Loucy (cell line): Measurements from ENCODE around the gene ANAPC2.

ENCODE experiments used
- EZH2phosphoT487 ChIP-seq: fragments of 200-600 bp; IDR thresholded peaks from 2 replicates; pipeline ENCODE4 v1.6.1; 2018; ENCODE audit warnings: antibody characterized with exemption, mild to moderate bottlenecking, moderate library complexity, borderline replicate concordance
- TF ChIP-seq, protein P1 (sequence below): fragments of 200-600 bp; sonication (generic); conservative IDR thresholded peaks from 2 replicates; pipeline ENCODE4 v1.5.1; 2014; ENCODE audit warnings: mild to moderate bottlenecking, antibody characterized with exemption, low read length

DNA sequence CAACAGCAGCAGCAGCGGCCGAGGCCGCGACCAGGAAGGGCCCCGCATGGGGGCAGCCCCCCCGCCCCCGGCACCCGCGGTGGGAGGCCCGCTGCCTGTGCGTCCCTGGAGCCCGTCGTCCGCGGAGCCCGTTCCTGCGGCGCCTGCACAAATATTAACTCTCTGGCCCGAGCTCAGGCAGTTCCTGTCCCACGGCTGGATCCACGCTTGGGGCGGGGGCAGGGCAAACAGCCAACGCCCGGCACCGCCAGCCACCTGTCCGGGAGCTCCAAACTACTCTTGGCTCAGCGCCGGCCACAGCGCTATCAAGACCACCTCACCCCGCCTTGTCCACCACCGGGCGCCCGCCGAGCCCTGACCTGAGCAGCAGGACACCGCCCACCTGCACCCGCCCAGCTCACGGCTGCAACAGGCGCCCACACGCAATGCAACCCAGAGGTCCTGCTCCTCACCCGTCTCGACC is 18.4 kb downstream of the ANAPC2 start, which contains the start of gene LRRC26:
- TF ChIP-seq, protein P1, sequence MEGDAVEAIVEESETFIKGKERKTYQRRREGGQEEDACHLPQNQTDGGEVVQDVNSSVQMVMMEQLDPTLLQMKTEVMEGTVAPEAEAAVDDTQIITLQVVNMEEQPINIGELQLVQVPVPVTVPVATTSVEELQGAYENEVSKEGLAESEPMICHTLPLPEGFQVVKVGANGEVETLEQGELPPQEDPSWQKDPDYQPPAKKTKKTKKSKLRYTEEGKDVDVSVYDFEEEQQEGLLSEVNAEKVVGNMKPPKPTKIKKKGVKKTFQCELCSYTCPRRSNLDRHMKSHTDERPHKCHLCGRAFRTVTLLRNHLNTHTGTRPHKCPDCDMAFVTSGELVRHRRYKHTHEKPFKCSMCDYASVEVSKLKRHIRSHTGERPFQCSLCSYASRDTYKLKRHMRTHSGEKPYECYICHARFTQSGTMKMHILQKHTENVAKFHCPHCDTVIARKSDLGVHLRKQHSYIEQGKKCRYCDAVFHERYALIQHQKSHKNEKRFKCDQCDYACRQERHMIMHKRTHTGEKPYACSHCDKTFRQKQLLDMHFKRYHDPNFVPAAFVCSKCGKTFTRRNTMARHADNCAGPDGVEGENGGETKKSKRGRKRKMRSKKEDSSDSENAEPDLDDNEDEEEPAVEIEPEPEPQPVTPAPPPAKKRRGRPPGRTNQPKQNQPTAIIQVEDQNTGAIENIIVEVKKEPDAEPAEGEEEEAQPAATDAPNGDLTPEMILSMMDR = no peak
- TF ChIP-seq EZH2phosphoT487 = no peak
